Stomach (tissue), 9 donors: ENCODE results near the gene CD151. TPM values are rescaled to one million over a fixed set of nuclear protein-coding genes. Genes with fewer than 3 reads are reported as not detected.

Source experiments
- DNase-seq, 2 donors: peaks; one replicate each; pipeline versions ENCODE4 v3.0.0 to v3.0.0-alpha.2; 2013 to 2019
- H3K27ac ChIP-seq, 5 donors: fragments of 200-600 bp in 4 of 5; sonication (generic) in 4 of 5; one replicate each; pipeline ENCODE4 v1.5.1; 2013 to 2019; ENCODE audit warnings: mild to moderate bottlenecking in 1 of 5, moderate library complexity in 1 of 5
- H3K27me3 ChIP-seq, 3 donors: fragments of 200-600 bp; sonication (generic); one replicate each; pipeline ENCODE4 v1.5.1; 2017 to 2019; ENCODE audit warnings: mixed run types in 1 of 3
- H3K36me3 ChIP-seq, 4 donors: fragments of 200-600 bp; sonication (generic); 1 replicate in 3 of 4; 2 replicates in 1 of 4; pipeline ENCODE4 v1.5.1; 2016 to 2019
- H3K4me1 ChIP-seq, 4 donors: fragments of 200-600 bp; sonication (generic); one replicate each; pipeline ENCODE4 v1.5.1; 2016 to 2019
- H3K4me3 ChIP-seq, 4 donors: fragments of 200-600 bp; sonication (generic) in 3 of 4; one replicate each; pipeline ENCODE4 v1.5.1; 2016 to 2019; ENCODE audit warnings: mild to moderate bottlenecking in 1 of 4
- H3K9me3 ChIP-seq, 4 donors: fragments of 200-600 bp; sonication (generic); one replicate each; pipeline ENCODE4 v1.5.1; 2016 to 2019
- EP300 ChIP-seq: sonication (generic); formaldehyde crosslinking; IDR thresholded peaks from one replicate; pipeline ENCODE4 v1.6.1; 2017; ENCODE audit warnings: antibody characterized with exemption
- POLR2A ChIP-seq, 4 donors: fragments of 450-650 bp; IDR thresholded peaks; one replicate each; pipeline ENCODE4 v1.6.1; 2016; ENCODE audit warnings: antibody characterized with exemption in 4 of 4, control low read depth in 2 of 4, mild to moderate bottlenecking in 1 of 4, moderate library complexity in 1 of 4
- POLR2AphosphoS5 ChIP-seq, 3 donors: sonication (generic); formaldehyde crosslinking; IDR thresholded peaks; one replicate each; pipeline ENCODE4 v1.6.1; 2016; ENCODE audit warnings: antibody characterized with exemption in 3 of 3
- WGBS, 5 donors: extraction: QIAGEN DNeasy Blood & Tissue Kit in 3 of 5; methylation state at CpG; one replicate each; pipeline versions ENCODE4 v1.1.5 to v1.1.7; 2013 to 2018; 5-methylcytosine and 5-hydroxymethylcytosine counted together
- intact Hi-C: fragments of 100-400 bp; cut with DNase I; formaldehyde crosslinking; loops from one replicate; pipeline ENCODE4 v1.15.1; 2023; ENCODE audit warnings: low total_unique reads
- polyA plus RNA-seq, 3 donors: library from polyadenylated mRNA; stranded (reverse); fragments of 200-250 nt; gene quantifications; one replicate each; pipeline ENCODE4 v1.2.3, GENCODE V29; 2013
- total RNA-seq, 5 donors: library from RNA; depleted of rRNA; stranded (reverse); fragments of >200 nt; gene quantifications; one replicate each; pipeline versions ENCODE4 v1.1.0 to v1.2.3, GENCODE V29; 2014 to 2016
- TF ChIP-seq, protein P1 (sequence below), 7 experiments: fragments of 450-650 bp in 4 of 7; fragments of 200-600 bp in 3 of 7; sonication (generic) in 3 of 7; IDR thresholded peaks; one replicate each; pipeline ENCODE4 v1.5.1; 2016 to 2019; ENCODE audit warnings: antibody characterized with exemption in 7 of 7, control low read depth in 2 of 7, mild to moderate bottlenecking in 1 of 7
- donor health status: healthy with polysubstance abuse.
- donor health status: Bipolar disorder and iron deficiency.
- donor health status: healthy.

Gene CD151
- total and polyA plus RNA-seq, 8 donors = 66.7 to 293 (median 159) TPM

DNA sequence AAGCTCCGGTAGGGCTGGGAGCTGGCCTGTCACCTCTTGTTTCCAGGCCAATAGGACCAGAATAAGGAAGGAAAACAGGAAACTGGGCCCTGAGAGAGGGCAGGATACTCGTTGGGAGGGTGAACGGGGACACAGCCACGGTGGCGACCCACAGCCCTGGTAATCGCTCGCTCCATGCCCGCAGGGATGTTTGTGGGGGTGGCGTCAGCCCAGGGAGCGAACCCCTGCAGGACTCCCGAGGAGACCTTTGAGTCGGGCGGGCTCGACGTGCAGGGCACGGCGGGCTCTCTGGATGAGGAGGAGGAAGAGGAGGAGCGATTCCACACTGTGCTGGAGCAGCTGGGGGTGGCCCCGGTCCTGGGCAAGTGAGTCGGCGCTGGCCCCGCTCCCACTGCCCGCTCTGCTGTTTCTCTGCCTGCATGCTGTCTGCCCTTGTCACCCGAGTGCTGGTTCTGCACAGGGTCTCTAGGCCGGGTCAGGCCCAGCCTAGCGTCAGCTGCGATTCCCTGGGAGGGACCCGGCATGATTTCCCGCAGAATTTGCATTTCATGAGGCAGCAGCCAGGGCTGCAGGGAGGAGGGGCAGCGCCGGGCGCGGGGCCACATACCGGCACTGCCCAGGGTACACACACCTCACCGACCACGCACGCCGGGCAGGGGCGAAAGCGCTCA, 3.4 kb upstream of the CD151 start:
- H3K36me3 ChIP-seq = peaks cover 11 to 16% (median 14%) of the 10 kb centered on the region in 4 donors
- H3K4me3 ChIP-seq = peak overlapping the region; percentile 35 to 54 (median 40)
- H3K4me1 ChIP-seq = peaks cover 80 to 98% (median 93%) of the 10 kb centered on the region in 4 donors
- TF ChIP-seq POLR2AphosphoS5 (IDR thresholded peaks at IDR 0.05) = no peak
- TF ChIP-seq EP300 = no peak
- no peak for TF ChIP-seq POLR2A (IDR thresholded peaks at IDR 0.05)
- TF ChIP-seq, protein P1, sequence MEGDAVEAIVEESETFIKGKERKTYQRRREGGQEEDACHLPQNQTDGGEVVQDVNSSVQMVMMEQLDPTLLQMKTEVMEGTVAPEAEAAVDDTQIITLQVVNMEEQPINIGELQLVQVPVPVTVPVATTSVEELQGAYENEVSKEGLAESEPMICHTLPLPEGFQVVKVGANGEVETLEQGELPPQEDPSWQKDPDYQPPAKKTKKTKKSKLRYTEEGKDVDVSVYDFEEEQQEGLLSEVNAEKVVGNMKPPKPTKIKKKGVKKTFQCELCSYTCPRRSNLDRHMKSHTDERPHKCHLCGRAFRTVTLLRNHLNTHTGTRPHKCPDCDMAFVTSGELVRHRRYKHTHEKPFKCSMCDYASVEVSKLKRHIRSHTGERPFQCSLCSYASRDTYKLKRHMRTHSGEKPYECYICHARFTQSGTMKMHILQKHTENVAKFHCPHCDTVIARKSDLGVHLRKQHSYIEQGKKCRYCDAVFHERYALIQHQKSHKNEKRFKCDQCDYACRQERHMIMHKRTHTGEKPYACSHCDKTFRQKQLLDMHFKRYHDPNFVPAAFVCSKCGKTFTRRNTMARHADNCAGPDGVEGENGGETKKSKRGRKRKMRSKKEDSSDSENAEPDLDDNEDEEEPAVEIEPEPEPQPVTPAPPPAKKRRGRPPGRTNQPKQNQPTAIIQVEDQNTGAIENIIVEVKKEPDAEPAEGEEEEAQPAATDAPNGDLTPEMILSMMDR (IDR thresholded peaks at IDR 0.05) = no peak
- WGBS, 5 donors = 7 to 16% (median 10%) methylated on average over 20 to 40 of the region's 40 CpGs
- DNase-seq = peak in 1 of 2 donors; percentile 64
- peak overlapping the region; percentile 89 to 96 (median 94) for H3K27ac ChIP-seq
- no peaks in the 10 kb centered on the region for H3K9me3 ChIP-seq
- H3K27me3 ChIP-seq = peaks cover 0 to 83% (median 40%) of the 10 kb centered on the region in 3 donors
- intact Hi-C loops = no loop called here

DNA sequence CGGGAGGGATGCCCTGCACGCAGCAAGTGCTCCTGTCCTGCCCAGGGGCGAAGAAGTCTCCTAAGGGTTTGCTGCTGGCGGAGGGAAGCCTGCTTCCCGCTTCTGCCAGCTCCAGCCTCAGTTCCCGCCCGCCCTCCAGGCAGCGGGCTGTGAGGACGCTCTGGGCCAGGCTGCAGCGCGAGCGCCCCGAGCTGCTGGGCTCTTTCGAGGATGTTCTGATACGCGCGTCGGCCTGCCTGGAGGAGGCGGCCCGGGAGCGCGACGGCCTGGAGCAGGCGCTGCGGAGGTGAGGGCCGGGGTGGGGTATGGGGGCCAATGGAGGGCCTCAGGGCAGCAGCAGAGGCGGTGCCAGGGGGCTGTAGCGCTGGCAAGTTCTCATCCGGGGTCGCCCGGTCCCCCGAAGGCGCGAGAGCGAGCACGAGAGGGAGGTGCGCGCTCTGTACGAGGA, 2.9 kb upstream of the CD151 start:
- no peaks in the 10 kb centered on the region for H3K9me3 ChIP-seq
- peaks cover 5 to 10% (median 9%) of the 10 kb centered on the region in 4 donors for H3K36me3 ChIP-seq
- DNase-seq = no peak
- peaks cover 0 to 78% (median 40%) of the 10 kb centered on the region in 3 donors for H3K27me3 ChIP-seq
- H3K4me1 ChIP-seq = peaks cover 80 to 98% (median 93%) of the 10 kb centered on the region in 4 donors
- intact Hi-C loops = no loop called here
- peak in 1 of 3 donors; percentile 16 for TF ChIP-seq POLR2AphosphoS5 (IDR thresholded peaks at IDR 0.05)
- TF ChIP-seq, protein P1 (IDR thresholded peaks at IDR 0.05) = no peak
- H3K4me3 ChIP-seq = peak overlapping the region; percentile 35 to 54 (median 40)
- WGBS, 5 donors = 0 to 15% (median 4%) methylated on average over 4 to 38 of the region's 39 CpGs
- peak overlapping the region; percentile 89 to 96 (median 94) for H3K27ac ChIP-seq

DNA sequence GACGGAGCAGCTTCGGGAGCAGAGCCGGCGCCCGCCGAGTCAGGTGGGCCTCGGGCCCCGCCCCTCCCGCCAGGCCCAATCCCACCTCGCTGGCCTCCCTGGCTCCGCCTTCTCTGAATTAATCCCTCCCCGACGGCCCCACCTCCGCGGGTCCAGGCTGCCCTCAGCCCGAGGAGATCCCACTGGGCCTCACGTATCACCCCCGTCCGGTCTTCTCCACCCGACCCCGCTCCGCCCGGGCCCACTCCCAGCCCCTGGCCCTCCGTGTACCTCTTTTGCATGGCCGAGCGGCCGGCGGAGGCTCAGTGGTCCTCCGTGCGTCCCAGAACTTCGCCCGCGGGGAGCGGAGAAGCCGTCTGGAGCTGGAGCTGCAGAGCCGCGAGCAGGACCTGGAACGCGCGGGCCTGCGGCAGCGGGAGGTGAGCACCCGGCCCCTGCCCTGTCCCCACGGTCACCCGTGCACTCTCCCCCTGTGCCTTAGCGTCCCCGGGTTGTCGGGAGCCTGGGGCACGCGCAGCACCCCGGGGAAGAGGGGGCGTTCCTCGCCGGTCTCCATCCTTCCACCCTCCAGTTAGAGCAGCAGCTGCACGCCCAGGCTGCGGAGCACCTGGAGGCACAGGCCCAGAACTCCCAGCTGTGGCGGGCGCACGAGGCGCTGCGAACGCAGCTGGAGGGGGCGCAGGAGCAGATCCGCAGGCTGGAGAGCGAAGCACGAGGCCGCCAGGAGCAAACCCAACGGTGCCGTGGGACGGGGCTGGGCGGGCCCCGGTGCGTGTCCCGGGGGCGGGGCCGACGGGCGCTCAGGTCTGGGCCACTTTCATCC, 2.2 kb upstream of the CD151 start:
- Histone ChIP-seq H3K27me3 (peaks cover 0 to 72% (median 40%) of the 10 kb centered on the region in 3 donors), H3K36me3 (peaks cover 0 to 4% (median 2%) of the 10 kb centered on the region in 4 donors), H3K9me3 (no peaks in the 10 kb centered on the region), H3K4me3 (peak overlapping the region; percentile 35 to 54 (median 40)), H3K27ac (peak overlapping the region; percentile 89 to 96 (median 94)), H3K4me1 (peaks cover 83 to 98% (median 95%) of the 10 kb centered on the region in 4 donors)
- intact Hi-C loops = no loop called here
- TF ChIP-seq EP300 = no peak
- TF ChIP-seq POLR2A (IDR thresholded peaks at IDR 0.05) = no peak
- TF ChIP-seq, protein P1 (IDR thresholded peaks at IDR 0.05) = no peak
- no peak for TF ChIP-seq POLR2AphosphoS5 (IDR thresholded peaks at IDR 0.05)
- WGBS, 5 donors = 4 to 19% (median 12%) methylated on average over 47 to 78 of the region's 78 CpGs
- peak; percentile 72 to 94 for DNase-seq

DNA sequence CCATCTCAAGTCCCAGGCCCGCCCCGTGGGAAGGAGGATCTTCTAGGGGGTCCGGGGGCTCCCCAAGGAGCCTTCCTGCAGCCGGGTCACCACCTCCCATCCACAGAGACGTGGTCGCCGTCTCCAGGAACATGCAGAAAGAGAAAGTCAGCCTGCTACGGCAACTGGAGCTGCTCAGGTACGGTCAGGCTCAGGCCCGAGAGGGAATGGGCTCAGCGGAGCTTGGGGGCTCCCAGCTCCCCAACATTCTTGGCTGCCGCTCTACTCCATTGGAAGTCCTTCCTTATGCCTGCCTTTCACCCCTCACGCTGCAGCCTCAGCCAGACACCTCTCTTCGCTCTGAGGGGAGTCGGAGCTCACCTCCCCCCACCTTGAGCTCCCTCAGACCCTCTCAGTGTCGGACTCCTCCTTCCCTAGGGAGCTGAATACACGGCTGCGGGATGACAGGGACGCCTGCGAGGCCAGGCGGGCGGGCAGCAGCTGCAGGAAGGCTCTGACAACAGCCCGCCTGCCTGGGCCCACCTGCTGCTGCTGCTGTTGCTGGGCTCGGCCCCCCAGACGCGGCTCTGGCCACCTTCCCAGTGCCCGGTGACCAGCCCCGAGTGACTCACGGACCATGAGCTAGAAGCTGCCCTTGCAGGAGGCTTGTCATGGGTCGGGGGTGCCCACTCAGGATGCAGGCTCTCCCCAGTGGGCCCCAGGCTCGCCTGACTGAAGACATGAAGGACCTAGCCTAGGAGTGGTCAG, 1.5 kb upstream of the CD151 start:
- no peaks in the 10 kb centered on the region for H3K9me3 ChIP-seq
- H3K36me3 ChIP-seq = peaks cover 4 to 6% (median 5%) of the 10 kb centered on the region in 4 donors
- 58 to 73% (median 60%) methylated on average over 24 to 31 of the region's 31 CpGs for WGBS, 5 donors
- intact Hi-C loops = no loop called here
- peak overlapping the region in 2 of 4 donors; percentile 35 to 54 for H3K4me3 ChIP-seq
- H3K4me1 ChIP-seq = peaks cover 82 to 97% (median 95%) of the 10 kb centered on the region in 4 donors
- TF ChIP-seq POLR2AphosphoS5 (IDR thresholded peaks at IDR 0.05) (no peak), POLR2A (IDR thresholded peaks at IDR 0.05) (no peak), EP300 (no peak)
- TF ChIP-seq, protein P1 (IDR thresholded peaks at IDR 0.05) = no peak
- peaks cover 0 to 64% (median 40%) of the 10 kb centered on the region in 3 donors for H3K27me3 ChIP-seq
- H3K27ac ChIP-seq = no peak overlapping the region
- no peak for DNase-seq
